GM18861 (cell line): ENCODE data around the gene WASHC3.

Experiments
- ATAC-seq: cut with Tn5 transposase; IDR thresholded peaks from one replicate; pipeline ENCODE4 v1.9.1; 2021; ENCODE audit not compliant: unreplicated experiment

WASHC3 gene

DNA sequence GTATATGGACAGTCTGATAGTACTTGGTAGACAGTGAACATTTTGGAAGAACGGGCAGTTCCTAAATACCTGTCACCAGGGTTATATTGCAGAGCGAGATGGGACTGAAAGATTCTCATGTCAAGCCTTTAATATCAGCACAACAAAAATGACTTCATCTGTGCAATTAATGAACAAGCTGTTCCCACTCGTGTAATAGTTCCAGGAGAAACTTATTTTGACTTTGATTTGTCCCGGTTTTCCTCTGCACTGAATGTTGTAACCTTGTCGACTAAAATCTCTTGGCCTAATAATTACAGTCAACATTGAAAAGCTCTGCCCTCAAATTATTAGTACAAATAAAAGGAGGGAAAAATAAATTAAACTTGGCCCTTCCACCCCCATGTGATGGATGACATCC is 79.5 kb downstream of the WASHC3 start:
- ATAC-seq, result no peak

DNA sequence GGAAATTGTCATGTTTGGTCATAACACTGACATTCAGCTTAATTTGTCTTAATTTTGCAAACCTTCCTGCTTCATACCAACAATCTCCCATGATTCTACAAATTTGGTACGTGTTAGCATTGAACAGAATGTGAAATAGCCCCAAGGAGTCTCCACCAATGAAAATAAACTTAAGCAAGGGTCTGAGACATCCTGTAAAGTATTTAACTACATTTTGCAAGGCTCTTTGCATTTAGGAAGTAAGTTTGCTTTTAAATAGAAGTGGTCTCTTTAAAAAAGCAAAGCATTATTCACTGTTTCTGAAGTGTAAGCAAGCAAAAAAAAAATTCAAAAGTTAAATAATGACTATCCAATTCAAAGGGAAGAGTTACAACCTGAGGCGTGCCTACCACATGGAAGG is 79.9 kb downstream of the WASHC3 start:
- ATAC-seq, result no peak

DNA sequence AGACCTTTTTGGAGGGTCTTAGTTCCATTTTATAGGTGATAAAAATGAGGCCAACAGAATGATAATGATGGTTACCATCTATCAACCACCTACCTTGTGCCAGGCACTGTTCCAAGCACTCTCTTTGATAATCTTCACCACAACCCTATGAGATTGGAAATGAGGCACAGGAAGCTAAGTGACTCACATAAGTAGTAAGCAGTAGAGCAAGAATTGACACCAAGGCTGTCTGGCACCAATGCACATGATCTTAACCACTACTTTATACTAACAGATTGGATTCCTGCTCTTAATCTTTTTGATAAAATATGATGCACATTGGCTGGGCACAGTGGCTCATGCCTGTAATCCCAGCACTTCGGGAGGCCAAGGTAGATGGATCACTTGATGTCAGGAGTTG is 93.0 kb downstream of the WASHC3 start:
- no peak for ATAC-seq

DNA sequence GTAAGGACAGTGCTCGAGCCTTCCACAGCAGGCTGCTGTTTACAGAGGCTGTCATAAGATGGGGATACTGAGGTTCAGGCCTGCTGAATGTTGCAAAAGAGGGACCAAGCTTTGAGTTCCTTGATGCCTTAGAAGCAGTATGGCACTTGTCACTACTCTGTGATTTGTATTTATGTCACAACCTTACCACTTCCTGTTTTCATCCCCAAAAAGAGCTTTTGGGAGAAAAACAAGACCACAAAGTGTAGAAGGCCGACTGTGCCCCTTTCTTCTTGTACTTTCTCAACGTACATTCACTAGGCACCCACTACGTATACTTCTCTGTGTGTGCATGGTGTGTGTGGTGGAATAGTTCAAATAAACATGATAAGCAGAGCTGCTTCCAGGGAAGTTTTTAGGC is 94.3 kb downstream of the WASHC3 start:
- no peak for ATAC-seq

DNA sequence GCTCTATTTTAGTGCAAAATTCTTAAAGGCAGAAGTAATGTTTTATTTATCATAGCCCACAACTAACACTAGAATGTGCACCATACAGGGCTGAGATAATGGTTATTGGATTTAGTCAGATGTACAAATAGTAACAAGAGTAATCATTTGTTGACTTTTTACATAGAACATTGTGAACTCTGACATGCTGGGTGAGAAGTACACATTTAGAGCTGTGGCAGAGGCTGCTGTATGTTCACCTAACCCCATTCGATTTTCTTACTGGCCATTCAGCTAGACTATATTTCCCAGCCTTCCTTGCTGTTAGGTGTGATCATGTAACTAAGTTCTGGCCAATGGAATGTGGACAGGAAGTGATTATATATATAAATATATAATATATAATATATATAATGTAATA is 95.3 kb downstream of the WASHC3 start:
- ATAC-seq, result no peak

DNA sequence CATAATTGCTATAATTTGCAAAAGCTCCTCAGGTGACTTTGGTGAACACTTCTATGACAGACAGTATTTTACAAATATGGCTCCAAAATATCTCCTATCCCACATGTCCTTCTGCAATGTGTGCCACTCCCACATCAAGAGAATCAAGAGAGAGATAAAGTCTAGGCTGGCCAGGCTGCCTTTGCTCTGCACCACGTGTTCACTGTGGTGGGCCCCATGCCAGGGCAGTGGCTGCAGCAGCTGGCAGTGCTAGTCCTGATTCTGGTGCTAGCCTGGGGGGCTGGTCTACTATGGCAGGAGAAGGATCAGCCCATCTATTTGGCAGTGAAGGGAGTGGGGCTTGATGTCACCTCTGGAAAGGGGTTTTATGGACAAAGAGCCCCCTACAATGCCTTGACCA is 98.1 kb downstream of the WASHC3 start:
- ATAC-seq, result no peak
